Non-pigmented ciliary epithelial cell (primary cell): ENCODE data around the gene CD68.
"Not testable (repeated sequence)": the region's sequence is repeated elsewhere in the genome, so short reads cannot be mapped to it uniquely, and the experiment has no call there.

Experiments used
- DNase-seq: peaks from one replicate; pipeline ENCODE4 v3.0.0-alpha.2; 2010; ENCODE audit warnings: low read depth

Gene CD68

GRCh38 chr17:7580604-7581575 is 1.5 kb downstream of the CD68 start:
- DNase-seq, result no peak

GRCh38 chr17:7582396-7583252 is 3.2 kb downstream of the CD68 start:
- DNase-seq, result no peak

- peak; percentile 87 for DNase-seq
Observed at GRCh38 chr17:7583253-7584109, 4.0 kb downstream of the CD68 start, which contains the start of gene MPDU1. MPDU1 (plus strand) TSS chr17:7583852; CDS start chr17:7583863, 11 bp downstream.

- DNase-seq, result no peak
Observed at GRCh38 chr17:7586673-7587419, 7.4 kb downstream of the CD68 start.

GRCh38 chr17:7587420-7588151 is 8.1 kb downstream of the CD68 start:
- peak; percentile 88 for DNase-seq

GRCh38 chr17:7588553-7589203 is 9.2 kb downstream of the CD68 start:
- no peak for DNase-seq

- no peak for DNase-seq
Observed at GRCh38 chr17:7589204-7589868, 9.9 kb downstream of the CD68 start.

GRCh38 chr17:7589891-7590691 is 10.7 kb downstream of the CD68 start, which contains the start of gene SOX15:
SOX15 (minus strand) TSS chr17:7590094; CDS start chr17:7589676, 418 bp downstream.
- no peak for DNase-seq

GRCh38 chr17:7590743-7591142 is 11.3 kb downstream of the CD68 start:
- DNase-seq, result peak; percentile 47

- DNase-seq, result no peak
Observed at GRCh38 chr17:7591596-7591995, 12.2 kb downstream of the CD68 start.

- DNase-seq, result no peak
Observed at GRCh38 chr17:7592422-7593021, 13.1 kb downstream of the CD68 start.

- no peak for DNase-seq
Observed at GRCh38 chr17:7593296-7593695, 13.9 kb downstream of the CD68 start.

- DNase-seq, result not testable (repeated sequence)
Observed at GRCh38 chr17:7597561-7597960, 18.1 kb downstream of the CD68 start.

GRCh38 chr17:7606280-7606679 is 26.8 kb downstream of the CD68 start:
- DNase-seq, result no peak

GRCh38 chr17:7610641-7611040 is 31.2 kb downstream of the CD68 start:
- no peak for DNase-seq

GRCh38 chr17:7611635-7612293 is 32.3 kb downstream of the CD68 start:
- no peak for DNase-seq

- DNase-seq, result no peak
Observed at GRCh38 chr17:7612294-7612640, 32.8 kb downstream of the CD68 start.
